HG02973 (cell line): Measurements from ENCODE around the gene KCNJ4.

Experiments used
- ATAC-seq: cut with Tn5 transposase; IDR thresholded peaks from one replicate; pipeline ENCODE4 v1.9.1; 2021; ENCODE audit warnings: moderate library complexity; ENCODE audit not compliant: unreplicated experiment

The KCNJ4 gene

GRCh38 chr22:38455076-38455529 is at the start of gene KCNJ4:
TSS of gene KCNJ4 (minus strand) at chr22:38455199. CDS start at chr22:38428132, 27,067 bp downstream.
- no peak for ATAC-seq

GRCh38 chr22:38503021-38503420 is 48.0 kb upstream of the KCNJ4 start:
- ATAC-seq: no peak

DNA sequence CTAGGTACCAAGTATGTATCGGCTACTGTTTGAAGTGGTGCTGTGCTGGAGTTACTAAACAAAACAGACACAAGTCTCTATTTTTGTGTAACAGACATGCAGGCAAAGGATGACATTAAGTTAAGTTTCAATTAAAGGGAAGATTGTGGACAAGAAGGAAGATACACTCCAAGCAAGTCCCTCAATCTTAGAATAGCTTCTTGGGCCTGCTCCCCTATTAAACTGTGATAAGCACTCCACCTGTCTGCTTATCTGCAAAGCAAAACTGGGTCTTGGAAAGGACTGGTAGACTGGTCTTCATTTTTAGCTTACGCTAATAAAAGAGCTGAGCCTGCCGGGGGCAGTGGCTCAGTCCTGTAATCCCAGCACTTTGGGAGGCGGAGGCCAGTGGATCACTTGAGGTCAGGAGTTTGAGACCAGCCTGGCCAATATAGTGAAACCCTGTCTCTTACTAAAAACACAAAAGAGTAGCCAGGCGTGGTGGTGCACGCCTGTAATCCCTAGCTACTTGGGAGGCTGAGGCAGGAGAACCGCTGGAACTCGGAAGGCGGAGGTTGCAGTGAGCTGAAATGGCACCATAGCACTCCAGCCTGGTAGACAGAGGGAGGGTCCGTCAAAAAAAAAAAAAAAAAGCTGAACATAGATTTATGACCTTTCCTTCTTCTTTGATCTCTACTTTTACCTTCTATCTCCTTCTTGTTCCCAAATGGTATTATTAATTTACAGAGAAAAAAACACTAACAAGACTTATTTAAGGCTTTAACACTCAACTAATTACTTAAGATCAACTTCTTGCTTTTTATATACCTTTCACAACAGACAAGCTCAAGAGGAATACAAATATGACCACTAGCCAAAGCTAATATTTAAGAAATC is 47.0 kb upstream of the KCNJ4 start:
- ATAC-seq: no peak

DNA sequence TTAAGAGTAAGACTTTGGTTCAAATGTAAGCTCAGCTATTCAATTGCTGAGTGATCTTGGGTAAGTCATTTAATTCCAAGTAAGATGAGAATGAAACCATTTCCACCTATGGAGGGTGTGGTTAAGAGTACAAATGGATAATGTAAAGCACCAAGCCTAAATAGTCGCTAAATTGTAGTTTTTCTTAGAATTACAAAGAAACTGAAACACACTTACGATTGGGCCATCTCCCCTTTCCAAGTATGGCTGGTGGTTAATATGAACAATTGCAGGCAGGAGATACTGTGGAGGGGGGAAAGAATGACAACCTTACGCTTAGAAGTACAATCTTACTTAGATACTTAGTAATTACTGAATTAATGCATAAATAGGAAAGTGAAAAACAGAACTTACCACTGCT is 42.9 kb upstream of the KCNJ4 start:
- ATAC-seq: no peak

GRCh38 chr22:38494939-38495338 is 39.9 kb upstream of the KCNJ4 start:
- no peak for ATAC-seq

- no peak for ATAC-seq
Observed at GRCh38 chr22:38494498-38494897, 39.5 kb upstream of the KCNJ4 start.

- no peak for ATAC-seq
Observed at GRCh38 chr22:38491707-38492348, 36.8 kb upstream of the KCNJ4 start.

GRCh38 chr22:38490915-38491314 is 35.9 kb upstream of the KCNJ4 start:
- no peak for ATAC-seq

DNA sequence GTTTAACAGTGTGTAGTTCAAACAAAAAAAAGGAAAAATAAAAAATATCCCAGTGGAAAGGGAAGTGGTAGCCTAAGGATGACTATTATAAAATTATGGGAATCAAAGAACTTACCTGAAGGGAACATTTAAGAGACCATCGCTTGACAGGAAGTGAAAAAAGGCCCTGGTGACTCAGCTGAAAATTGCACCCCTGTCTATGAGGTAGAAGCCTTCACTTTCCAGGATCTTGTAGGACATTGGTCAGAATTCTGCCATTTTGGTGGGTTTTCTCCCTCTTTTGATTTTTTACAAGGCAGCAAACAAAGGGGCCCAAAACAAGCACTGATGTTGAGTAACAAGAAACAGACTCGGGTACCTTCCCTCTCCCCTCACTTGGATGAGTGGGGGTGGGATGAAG is 35.5 kb upstream of the KCNJ4 start:
- no peak for ATAC-seq

DNA sequence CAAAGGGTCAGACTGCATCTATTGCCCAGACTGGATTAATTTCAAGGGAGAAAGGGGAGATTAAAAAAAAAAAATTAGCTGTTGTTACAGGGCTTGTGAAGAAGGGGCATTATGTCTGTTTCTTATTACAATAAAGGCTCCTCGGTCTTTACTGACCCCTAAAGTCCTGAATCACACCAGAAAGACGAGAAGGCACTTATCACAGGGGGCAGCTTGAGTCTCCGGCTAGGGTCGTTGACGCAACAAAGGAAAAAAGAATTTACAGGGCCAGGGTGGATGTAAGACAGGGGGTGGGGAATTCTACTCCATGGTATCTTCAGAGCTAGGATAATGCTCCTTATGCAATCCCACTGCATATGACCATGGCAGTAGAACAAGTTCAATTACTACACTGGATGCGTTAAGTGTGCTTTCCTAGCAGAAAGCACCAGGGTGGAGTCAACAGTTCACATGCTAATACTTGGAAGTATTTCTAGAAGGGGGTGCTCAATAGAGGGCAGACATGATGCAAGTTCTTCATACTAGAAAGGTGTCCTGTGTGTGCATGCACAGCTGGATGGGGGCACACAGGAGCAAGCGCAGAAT is 34.7 kb upstream of the KCNJ4 start:
- no peak for ATAC-seq

DNA sequence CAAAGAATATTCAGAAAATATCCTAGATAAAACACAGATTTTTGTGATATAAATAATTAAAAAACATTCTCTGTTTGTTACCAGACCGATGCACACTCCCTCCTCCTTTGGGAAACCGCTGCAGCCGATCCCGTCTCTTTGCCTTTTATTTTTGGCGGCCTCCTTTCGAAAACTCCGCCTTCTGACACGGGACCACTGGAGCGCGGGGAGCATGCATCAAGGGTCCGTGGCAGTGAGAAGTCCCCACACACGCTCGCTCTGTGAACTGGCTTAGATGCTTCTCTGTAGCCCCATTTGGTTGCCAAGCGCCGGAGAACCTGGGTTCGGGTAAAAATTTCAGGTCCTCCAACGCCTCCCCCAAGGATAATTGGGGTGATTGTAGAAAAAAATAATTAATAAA is 34.1 kb upstream of the KCNJ4 start:
- no peak for ATAC-seq

- no peak for ATAC-seq
Observed at GRCh38 chr22:38487946-38488345, 32.9 kb upstream of the KCNJ4 start.

DNA sequence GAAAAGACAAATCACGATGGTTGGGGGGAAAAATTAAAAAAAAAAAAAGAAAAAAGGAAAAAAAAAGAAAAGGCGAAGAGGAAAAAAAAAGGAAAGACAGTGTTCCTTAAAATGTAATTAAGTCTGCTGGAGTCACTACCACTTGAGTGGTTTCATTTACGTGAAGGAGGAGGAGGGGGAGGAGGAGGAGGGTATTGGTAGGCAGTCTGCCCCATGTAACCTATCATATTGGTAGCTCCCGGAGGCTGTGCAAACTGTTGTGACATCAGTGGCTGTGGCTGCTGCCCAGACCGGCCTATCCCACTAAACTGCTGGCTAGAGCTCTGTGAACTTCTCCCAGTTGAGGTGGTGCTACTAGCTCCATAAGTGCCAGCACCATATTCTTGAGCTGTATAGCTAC is 30.8 kb upstream of the KCNJ4 start:
- ATAC-seq: no peak

DNA sequence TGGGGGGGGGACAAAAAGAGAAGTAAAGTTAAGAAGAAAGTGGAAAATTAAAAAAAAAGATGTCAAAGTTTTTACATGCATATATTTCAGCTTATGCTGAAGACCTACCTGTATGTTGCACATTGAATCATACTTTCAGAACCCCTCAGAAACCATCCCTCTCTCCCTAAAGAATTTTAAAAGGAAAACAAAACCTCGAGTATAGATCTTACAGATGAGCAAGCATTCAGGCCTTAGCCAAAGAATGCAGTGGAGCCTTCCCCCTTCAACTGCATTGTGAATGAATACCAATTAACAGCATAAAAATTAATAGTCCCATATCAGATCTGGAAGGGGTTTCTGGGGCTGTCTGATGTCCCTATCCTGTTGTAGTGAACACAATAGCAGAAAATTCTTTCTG is 29.2 kb upstream of the KCNJ4 start:
- no peak for ATAC-seq

- no peak for ATAC-seq
Observed at GRCh38 chr22:38482662-38483308, 27.8 kb upstream of the KCNJ4 start.

- no peak for ATAC-seq
Observed at GRCh38 chr22:38481871-38482332, 26.9 kb upstream of the KCNJ4 start.

DNA sequence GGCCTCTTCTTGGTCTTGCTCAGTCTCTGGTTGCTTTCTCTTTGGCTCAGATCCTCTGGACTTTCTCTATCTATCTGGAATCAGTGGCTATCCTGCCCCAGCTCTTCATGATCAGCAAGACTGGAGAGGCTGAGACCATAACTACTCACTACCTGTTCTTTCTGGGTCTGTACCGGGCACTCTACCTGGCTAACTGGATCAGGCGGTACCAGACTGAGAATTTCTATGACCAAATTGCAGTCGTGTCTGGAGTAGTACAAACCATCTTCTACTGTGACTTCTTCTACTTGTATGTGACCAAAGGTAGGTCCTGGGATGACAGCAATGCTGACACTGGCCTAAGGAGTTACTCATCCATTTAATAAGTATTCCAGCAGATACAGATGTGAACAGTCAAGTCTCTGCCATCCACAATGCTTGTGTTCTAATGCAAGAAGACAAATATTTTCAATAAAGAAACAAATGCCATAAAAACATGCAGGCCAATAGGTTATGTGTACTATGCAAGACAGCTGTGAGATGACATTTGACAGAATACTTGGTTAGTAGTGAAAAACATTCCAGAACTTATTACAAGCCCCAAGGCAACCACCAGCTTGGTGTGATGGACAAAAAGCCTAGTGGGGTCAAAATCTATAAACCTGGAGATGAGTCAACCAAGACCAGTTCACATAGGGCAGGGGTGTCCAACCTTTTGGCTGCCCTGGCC is 26.3 kb upstream of the KCNJ4 start:
- ATAC-seq: no peak

GRCh38 chr22:38479096-38479837 is 24.3 kb upstream of the KCNJ4 start:
- no peak for ATAC-seq

GRCh38 chr22:38477585-38477984 is 22.6 kb upstream of the KCNJ4 start:
- ATAC-seq: no peak

DNA sequence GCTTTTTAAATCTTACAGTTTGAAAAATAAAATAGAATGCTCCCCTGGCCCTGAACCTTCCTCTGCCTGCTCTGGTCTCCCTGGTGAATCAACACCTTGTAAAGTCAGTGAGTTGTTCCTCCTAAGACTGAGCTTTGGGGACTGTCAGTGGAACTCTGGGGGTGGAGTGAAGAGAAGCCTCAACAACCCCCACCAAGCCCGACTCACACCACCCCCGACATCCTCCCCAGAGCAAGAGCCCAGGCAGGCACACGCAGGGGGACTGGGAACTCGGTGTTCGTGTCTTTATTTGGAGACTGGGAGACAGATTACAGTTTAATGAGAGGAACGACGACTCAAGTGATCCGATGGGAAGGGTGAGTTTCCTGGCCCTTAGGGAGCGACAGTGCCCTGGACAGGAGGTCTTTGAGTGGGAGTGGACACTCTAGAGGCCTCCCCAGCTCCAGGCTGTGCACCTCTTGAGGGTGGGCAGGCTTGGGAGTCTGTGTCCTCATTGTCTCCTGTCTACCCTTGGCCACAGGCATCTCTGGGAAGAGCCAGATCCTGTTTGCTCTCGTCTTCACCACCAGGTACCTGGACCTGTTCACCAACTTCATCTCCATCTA is 19.1 kb upstream of the KCNJ4 start:
- no peak for ATAC-seq
